ENCODE results near the gene DAPK1. TPM values are rescaled to one million over a fixed set of nuclear protein-coding genes. Genes with fewer than 3 reads are reported as not detected.
A peak's percentile ranks its signal among the peaks of the same experiment; 100 is the strongest.

The DAPK1 gene
- total RNA-seq, 2 donors from 2014 or later = 28.9 to 37.8 TPM

GRCh38 chr9:87479801-87480201, 17.9 kb upstream of the DAPK1 start:
- no peaks in the 10 kb centered on the region for H3K36me3 Mint-ChIP-seq (ENCODE audit: insufficient read depth in 2 of 2)
- peaks cover 12% of the 10 kb centered on the region for H3K27me3 Mint-ChIP-seq (ENCODE audit: low read depth)
- no peak for DNase-seq
- ATAC-seq (replicated peaks in 1 of 2) = peak; percentile 28 to 29
- no peak overlapping the region for H3K27ac Mint-ChIP-seq
- no peak overlapping the region for H3K4me3 Mint-ChIP-seq
- no peaks in the 10 kb centered on the region for H3K9me3 Mint-ChIP-seq
- H3K4me1 Mint-ChIP-seq (ENCODE audit: low read depth) = peaks cover 12% of the 10 kb centered on the region

DNA sequence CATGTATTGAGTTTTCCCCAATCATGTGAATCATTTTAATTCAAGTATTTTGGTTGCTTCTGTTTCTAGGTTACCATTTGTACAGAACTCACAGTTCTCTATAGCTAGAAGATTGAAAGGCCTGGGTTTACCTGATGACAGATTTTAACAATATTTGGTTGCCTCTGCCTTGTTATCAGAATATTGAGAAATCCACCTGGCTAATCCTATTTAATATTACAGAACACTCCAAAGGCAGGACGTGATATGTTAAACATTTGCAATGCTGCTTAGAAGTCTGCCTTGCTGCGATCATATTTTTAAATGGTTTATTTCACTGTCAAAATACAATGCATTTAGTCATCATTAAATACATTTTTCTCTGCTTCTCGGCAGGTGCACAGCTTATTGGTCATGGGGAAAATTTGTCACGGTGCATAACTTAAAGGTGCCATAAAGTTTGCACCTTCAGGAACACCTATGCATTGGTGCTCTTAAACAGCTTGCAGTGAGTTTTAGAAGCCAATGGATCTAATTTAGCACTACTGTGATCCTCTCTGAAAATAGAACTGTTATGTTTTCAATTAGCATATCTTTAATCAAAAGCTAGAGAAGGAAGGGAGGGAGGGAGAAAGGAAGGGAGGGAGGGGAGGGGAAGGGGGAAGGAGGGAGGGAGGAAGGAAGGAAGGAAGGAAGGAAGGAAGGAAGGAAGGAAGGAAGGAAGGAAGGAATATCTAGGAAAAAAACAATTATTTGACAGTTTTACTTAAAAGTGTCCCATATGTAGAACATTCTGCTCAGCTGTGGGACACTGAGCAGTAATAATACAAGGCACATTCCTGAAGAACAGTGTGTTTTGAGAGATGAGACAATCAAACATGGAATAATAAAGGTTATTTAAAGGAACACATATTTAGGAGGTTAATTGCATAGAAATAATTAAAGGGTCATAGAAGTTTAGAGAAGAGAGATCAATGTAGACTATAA, 15.5 kb upstream of the DAPK1 start:
- no peak overlapping the region for H3K27ac Mint-ChIP-seq
- no peaks in the 10 kb centered on the region for H3K4me1 Mint-ChIP-seq (ENCODE audit: low read depth)
- H3K27me3 Mint-ChIP-seq (ENCODE audit: low read depth) = peaks cover 22% of the 10 kb centered on the region
- DNase-seq (no peak), ATAC-seq (replicated peaks in 1 of 2) (no peak)
- H3K36me3 Mint-ChIP-seq (ENCODE audit: insufficient read depth in 2 of 2) = no peaks in the 10 kb centered on the region
- no peaks in the 10 kb centered on the region for H3K9me3 Mint-ChIP-seq
- H3K4me3 Mint-ChIP-seq = no peak overlapping the region

DNA sequence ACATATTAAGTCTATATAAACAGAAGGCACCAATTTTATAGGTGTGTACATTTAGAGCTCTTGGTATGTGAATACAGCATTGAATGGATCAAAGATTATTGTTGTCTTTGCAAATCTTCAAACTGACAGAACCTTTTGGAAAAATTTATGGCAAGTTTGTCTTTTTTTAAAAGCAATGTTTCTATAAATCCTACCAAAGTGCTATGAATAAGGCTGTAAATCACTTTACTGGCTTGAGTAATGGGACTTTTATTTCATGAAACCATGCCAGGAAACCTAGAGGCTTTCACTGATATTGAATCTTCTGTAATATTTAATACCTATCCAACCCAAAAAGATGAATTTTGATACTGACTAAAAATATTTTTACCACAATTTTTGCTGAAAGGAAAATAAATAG, 7.4 kb upstream of the DAPK1 start:
- H3K4me1 Mint-ChIP-seq (ENCODE audit: low read depth) = peaks cover 9% of the 10 kb centered on the region
- DNase-seq = no peak
- H3K4me3 Mint-ChIP-seq = no peak overlapping the region
- ATAC-seq (replicated peaks in 1 of 2) = no peak
- H3K27ac Mint-ChIP-seq = no peak overlapping the region
- no peaks in the 10 kb centered on the region for H3K36me3 Mint-ChIP-seq (ENCODE audit: insufficient read depth in 2 of 2)
- H3K9me3 Mint-ChIP-seq = no peaks in the 10 kb centered on the region
- H3K27me3 Mint-ChIP-seq (ENCODE audit: low read depth) = peaks cover 50% of the 10 kb centered on the region

DNA sequence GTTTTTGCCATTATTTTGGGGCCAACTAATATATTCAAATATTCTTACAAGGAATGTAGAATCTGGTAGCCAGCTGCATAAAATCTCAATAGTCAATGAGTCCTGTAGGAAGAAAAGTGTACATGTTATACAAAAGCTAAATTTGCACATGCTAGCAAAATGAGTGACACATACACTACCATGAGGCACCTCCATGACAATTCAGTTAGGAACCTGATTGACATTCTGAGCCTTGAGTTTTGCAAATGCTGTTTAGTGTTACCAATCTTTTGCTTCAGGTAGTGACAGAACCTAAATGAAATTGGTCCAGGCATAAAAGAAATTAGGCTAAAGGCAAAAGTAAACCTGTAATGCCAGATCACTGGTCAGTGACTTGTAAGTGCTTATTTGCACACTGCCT, 6.8 kb upstream of the DAPK1 start:
- H3K36me3 Mint-ChIP-seq (ENCODE audit: insufficient read depth in 2 of 2) = no peaks in the 10 kb centered on the region
- no peak overlapping the region for H3K27ac Mint-ChIP-seq
- ATAC-seq (replicated peaks in 1 of 2) (no peak), DNase-seq (no peak)
- peaks cover 53% of the 10 kb centered on the region for H3K27me3 Mint-ChIP-seq (ENCODE audit: low read depth)
- H3K9me3 Mint-ChIP-seq = no peaks in the 10 kb centered on the region
- peaks cover 9% of the 10 kb centered on the region for H3K4me1 Mint-ChIP-seq (ENCODE audit: low read depth)
- H3K4me3 Mint-ChIP-seq = no peak overlapping the region

DNA sequence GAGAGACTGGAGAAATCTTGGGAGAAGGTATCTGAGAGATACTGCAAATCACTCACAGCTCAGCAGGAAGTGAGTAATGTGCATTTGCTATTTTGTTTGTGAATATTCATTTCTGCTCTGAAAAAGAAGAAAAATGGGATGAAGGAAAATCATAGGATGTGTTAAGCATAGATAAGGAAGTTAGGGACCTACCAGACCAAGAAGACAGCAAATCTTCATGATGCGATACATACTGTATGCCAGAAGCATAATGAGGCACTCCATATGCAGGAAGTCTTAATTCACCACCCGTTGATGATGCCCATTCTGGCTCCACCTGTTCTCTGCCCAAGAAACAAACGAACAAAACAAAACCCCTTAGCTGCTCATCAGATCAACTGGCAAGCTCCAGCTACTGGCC, 6.1 kb upstream of the DAPK1 start:
- H3K27ac Mint-ChIP-seq = no peak overlapping the region
- H3K27me3 Mint-ChIP-seq (ENCODE audit: low read depth) = peaks cover 53% of the 10 kb centered on the region
- no peaks in the 10 kb centered on the region for H3K36me3 Mint-ChIP-seq (ENCODE audit: insufficient read depth in 2 of 2)
- peaks cover 9% of the 10 kb centered on the region for H3K4me1 Mint-ChIP-seq (ENCODE audit: low read depth)
- no peak overlapping the region for H3K4me3 Mint-ChIP-seq
- DNase-seq (no peak), ATAC-seq (replicated peaks in 1 of 2) (no peak)
- no peaks in the 10 kb centered on the region for H3K9me3 Mint-ChIP-seq

GRCh38 chr9:87492642-87493041, 5.0 kb upstream of the DAPK1 start:
- peaks cover 9% of the 10 kb centered on the region for H3K4me1 Mint-ChIP-seq (ENCODE audit: low read depth)
- peaks cover 61% of the 10 kb centered on the region for H3K27me3 Mint-ChIP-seq (ENCODE audit: low read depth)
- H3K9me3 Mint-ChIP-seq = no peaks in the 10 kb centered on the region
- no peak for ATAC-seq (replicated peaks in 1 of 2)
- H3K36me3 Mint-ChIP-seq (ENCODE audit: insufficient read depth in 2 of 2) = no peaks in the 10 kb centered on the region
- H3K27ac Mint-ChIP-seq = no peak overlapping the region
- no peak overlapping the region for H3K4me3 Mint-ChIP-seq
- DNase-seq = no peak

DNA sequence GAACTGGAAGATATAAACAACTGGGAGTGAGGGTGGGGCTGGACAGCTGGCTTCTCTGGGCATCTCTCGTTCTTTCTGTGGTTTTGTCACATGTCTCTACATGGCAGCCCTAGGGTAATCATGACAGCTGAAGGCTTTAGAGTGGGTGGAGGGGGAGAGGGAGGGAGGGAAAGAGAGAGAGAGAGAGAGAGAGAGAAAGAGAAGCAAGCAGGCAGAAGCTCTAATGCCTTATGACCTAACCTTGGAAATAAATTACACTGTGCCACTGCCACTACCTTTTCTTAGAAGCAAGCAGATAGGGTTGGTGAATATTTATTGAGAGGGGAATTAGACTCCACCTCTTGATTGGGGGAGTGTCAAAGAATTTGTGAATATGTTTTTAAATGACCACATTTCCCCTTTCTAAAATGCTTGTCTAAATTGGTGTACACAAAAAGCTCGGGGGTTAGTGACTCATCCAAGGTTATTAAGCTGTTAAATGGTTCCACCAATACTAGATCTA, 2.6 kb upstream of the DAPK1 start:
- DNase-seq (no peak), ATAC-seq (replicated peaks in 1 of 2) (no peak)
- Mint-ChIP-seq H3K27ac (no peak overlapping the region), H3K4me3 (no peak overlapping the region), H3K27me3 (ENCODE audit: low read depth) (peaks cover 76% of the 10 kb centered on the region), H3K36me3 (ENCODE audit: insufficient read depth in 2 of 2) (peaks cover 0 to 3% of the 10 kb centered on the region in 2 donors), H3K4me1 (ENCODE audit: low read depth) (peaks cover 24% of the 10 kb centered on the region), H3K9me3 (no peaks in the 10 kb centered on the region)

DNA sequence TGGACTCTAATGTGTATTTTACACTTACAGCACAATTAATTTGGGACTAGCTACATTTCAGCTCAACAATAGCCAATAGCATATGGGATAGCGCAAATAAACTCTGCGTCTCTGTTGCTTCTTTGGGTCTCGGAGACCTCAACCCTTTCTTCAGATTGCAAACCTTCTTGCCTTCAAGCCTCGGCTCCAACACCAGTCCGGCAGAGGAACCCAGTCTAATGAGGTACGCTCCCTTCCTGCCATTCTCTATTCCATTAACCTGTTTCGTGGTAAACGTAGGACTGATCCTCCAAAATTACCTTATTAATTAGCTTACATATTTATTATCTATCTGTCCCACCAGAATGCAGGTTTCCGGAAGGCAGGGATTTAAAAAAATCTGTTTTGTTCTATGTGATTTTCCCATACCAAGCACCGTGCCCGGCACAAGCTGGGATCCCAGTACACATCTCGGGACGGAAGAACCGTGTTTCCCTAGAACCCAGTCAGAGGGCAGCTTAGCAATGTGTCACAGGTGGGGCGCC, 525 bp upstream of the DAPK1 start:
- H3K27me3 Mint-ChIP-seq (ENCODE audit: low read depth) = peaks cover 73% of the 10 kb centered on the region
- peak overlapping the region; percentile 82 to 86 for H3K4me3 Mint-ChIP-seq

DNA sequence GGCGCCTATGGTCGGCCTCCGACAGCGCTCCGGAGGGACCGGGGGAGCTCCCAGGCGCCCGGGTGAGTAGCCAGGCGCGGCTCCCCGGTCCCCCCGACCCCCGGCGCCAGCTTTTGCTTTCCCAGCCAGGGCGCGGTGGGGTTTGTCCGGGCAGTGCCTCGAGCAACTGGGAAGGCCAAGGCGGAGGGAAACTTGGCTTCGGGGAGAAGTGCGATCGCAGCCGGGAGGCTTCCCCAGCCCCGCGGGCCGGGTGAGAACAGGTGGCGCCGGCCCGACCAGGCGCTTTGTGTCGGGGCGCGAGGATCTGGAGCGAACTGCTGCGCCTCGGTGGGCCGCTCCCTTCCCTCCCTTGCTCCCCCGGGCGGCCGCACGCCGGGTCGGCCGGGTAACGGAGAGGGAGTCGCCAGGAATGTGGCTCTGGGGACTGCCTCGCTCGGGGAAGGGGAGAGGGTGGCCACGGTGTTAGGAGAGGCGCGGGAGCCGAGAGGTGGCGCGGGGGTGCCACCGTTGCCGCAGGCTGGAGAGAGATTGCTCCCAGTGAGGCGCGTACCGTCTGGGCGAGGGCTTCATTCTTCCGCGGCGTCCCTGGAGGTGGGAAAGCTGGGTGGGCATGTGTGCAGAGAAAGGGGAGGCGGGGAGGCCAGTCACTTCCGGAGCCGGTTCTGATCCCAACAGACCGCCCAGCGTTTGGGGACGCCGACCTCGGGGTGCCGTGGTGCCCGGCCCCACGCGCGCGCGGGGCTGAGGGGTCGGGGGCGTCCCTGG, 561 bp downstream of the DAPK1 start:
- H3K4me3 Mint-ChIP-seq = peak overlapping the region; percentile 86 to 87
- H3K27me3 Mint-ChIP-seq (ENCODE audit: low read depth) = peaks cover 69% of the 10 kb centered on the region
- no peak overlapping the region for H3K27ac Mint-ChIP-seq
- peaks cover 0 to 9% of the 10 kb centered on the region in 2 donors for H3K36me3 Mint-ChIP-seq (ENCODE audit: insufficient read depth in 2 of 2)
- H3K4me1 Mint-ChIP-seq (ENCODE audit: low read depth) = peaks cover 42% of the 10 kb centered on the region
- no peaks in the 10 kb centered on the region for H3K9me3 Mint-ChIP-seq
- DNase-seq (peak; percentile 29 to 33), ATAC-seq (replicated peaks in 1 of 2) (peak; percentile 41 to 44)

More for the DNA sequence above, 525 bp upstream of the DAPK1 start:
- Mint-ChIP-seq H3K36me3 (ENCODE audit: insufficient read depth in 2 of 2) (peaks cover 0 to 9% of the 10 kb centered on the region in 2 donors), H3K27ac (no peak overlapping the region), H3K4me1 (ENCODE audit: low read depth) (peaks cover 34% of the 10 kb centered on the region), H3K9me3 (no peaks in the 10 kb centered on the region)
- ATAC-seq (replicated peaks in 1 of 2) (no peak), DNase-seq (no peak)

DNA sequence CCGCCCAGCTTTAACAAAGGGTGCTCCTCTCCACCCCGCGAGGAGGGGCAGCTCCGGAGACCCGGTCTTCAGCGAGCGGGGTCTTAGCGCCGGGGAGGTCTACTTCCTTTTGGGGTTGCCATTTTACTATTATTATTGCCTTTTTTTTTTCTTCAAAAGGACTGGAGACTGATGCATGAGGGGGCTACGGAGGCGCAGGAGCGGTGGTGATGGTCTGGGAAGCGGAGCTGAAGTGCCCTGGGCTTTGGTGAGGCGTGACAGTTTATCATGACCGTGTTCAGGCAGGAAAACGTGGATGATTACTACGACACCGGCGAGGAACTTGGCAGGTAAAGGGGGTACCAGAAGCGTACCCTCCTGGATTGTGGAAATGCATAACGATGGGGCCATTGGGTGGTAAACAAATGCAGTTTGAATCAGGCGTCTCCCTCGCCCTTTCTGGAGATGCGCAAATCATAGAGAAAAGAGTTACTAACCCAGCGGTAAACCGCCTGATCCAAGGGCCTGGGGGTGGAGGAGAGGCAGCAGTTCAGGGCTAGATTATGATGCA, 1.2 kb downstream of the DAPK1 start:
- DNase-seq (peak; percentile 19 to 54), ATAC-seq (replicated peaks in 1 of 2) (peak; percentile 35 to 54)
- H3K36me3 Mint-ChIP-seq (ENCODE audit: insufficient read depth in 2 of 2) = peaks cover 0 to 9% of the 10 kb centered on the region in 2 donors
- peaks cover 46% of the 10 kb centered on the region for H3K4me1 Mint-ChIP-seq (ENCODE audit: low read depth)
- peak overlapping the region; percentile 86 to 87 for H3K4me3 Mint-ChIP-seq
- H3K9me3 Mint-ChIP-seq = no peaks in the 10 kb centered on the region
- peaks cover 62% of the 10 kb centered on the region for H3K27me3 Mint-ChIP-seq (ENCODE audit: low read depth)
- H3K27ac Mint-ChIP-seq = peak overlapping the region; percentile 61

DNA sequence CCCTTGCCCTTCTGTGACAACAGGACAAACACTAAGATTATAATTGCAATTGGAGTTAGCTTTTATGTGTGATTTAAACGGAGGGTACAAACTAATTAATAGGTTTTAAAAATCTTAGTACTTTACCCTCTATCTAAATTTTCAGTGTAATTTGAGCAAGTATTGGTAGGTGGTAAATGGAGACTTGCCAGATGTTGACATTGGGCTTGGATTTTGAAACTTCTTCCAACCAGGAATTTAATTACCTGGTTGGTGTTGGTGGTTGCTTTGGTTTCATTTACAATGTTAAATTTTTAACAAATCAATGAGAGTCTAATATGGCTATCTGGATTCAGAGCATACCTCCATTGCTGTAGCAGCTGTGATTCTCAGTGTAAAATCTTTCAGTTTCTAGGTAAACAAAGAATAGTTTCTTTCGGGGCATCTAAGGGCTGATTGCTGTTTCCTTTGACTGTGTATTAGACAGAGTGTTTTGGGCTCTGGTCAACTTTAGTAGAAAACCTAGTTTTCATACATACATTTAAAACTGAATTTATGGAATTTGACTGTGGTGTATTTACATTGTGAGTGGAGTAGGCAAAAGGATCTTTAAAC, 1.9 kb downstream of the DAPK1 start:
- peaks cover 0 to 9% of the 10 kb centered on the region in 2 donors for H3K36me3 Mint-ChIP-seq (ENCODE audit: insufficient read depth in 2 of 2)
- no peaks in the 10 kb centered on the region for H3K9me3 Mint-ChIP-seq
- H3K4me3 Mint-ChIP-seq = peak overlapping the region; percentile 86 to 87
- ATAC-seq (replicated peaks in 1 of 2) = no peak
- no peak for DNase-seq
- peaks cover 60% of the 10 kb centered on the region for H3K27me3 Mint-ChIP-seq (ENCODE audit: low read depth)
- peak overlapping the region; percentile 61 for H3K27ac Mint-ChIP-seq
- peaks cover 46% of the 10 kb centered on the region for H3K4me1 Mint-ChIP-seq (ENCODE audit: low read depth)

DNA sequence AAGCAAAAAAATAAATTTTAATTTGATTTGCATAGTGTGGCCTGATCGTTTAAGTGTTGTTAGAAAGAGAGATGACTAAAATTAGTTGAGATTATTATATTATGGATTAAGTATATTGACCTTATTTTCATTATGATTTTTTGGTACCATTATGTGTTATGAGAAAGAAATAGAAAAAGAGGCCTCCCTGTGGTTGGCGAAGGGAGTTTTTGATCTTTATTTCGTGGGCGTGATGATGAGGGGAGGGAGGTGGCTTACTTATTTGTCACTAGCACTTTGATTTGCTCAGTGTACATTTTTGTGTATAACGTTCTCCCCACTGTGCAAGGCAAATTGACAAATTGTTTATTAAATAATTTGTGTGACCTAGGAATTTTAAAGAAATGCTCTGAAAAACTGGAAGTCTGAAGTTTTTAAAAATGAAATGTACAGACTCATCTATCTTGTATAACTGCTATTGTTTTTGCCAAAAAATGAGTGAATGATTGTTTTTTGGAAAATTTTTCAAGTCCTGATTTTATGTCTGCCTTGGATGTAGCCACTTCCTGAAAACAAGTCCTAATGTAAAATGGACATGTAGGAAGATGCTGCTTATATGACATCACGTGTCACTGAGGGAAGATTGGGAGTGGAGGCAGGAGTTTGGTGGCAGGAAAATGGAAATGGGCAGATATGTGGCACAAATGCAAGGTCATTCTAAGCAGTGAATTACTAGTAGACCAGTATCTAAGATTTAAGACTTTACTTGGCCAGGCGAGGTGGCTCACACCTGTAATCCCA, 3.0 kb downstream of the DAPK1 start:
- ATAC-seq (replicated peaks in 1 of 2) (peak; percentile 50 to 56), DNase-seq (peak; percentile 53 to 54)
- peak overlapping the region; percentile 56 for H3K27ac Mint-ChIP-seq
- H3K27me3 Mint-ChIP-seq (ENCODE audit: low read depth) = peaks cover 49% of the 10 kb centered on the region
- H3K36me3 Mint-ChIP-seq (ENCODE audit: insufficient read depth in 2 of 2) = peaks cover 0 to 9% of the 10 kb centered on the region in 2 donors
- peak overlapping the region; percentile 86 to 87 for H3K4me3 Mint-ChIP-seq
- peaks cover 46% of the 10 kb centered on the region for H3K4me1 Mint-ChIP-seq (ENCODE audit: low read depth)
- H3K9me3 Mint-ChIP-seq = no peaks in the 10 kb centered on the region
